SU-DHL-6 (cell line): ENCODE measurements around the gene SHISA9.

Source experiments
- H2AFZ ChIP-seq: fragments of 200-600 bp; sonication (generic); 2 replicates; pipeline ENCODE4 v1.6.1; 2014; ENCODE audit warnings: low read depth, mild to moderate bottlenecking, moderate library complexity, mixed read lengths, antibody characterized with exemption, low read length; ENCODE audit not compliant: severe bottlenecking
- H3F3A ChIP-seq: fragments of 200-600 bp; shearing (Covaris generic); 2 replicates; pipeline ENCODE4 v1.6.0; 2016; ENCODE audit warnings: antibody characterized with exemption, mild to moderate bottlenecking; ENCODE audit not compliant: insufficient read depth
- H3K27ac ChIP-seq: fragments of 200-600 bp; sonication (generic); 2 replicates; pipeline ENCODE4 v1.5.1; 2016; ENCODE audit warnings: low read depth, mild to moderate bottlenecking, low read length, moderate library complexity, mixed read lengths
- H3K27me3 ChIP-seq: fragments of 200-600 bp; sonication (generic), shearing (Covaris generic); 2 replicates; pipeline ENCODE4 v1.6.0; 2014; ENCODE audit warnings: mild to moderate bottlenecking, low read length
- H3K36me3 ChIP-seq: fragments of 200-600 bp; sonication (generic); 2 replicates; pipeline ENCODE4 v1.6.1; 2014; ENCODE audit warnings: mild to moderate bottlenecking, low read length, mixed read lengths
- H3K4me2 ChIP-seq: fragments of 300-600, 200-600 bp; shearing (Covaris generic), sonication (generic); 2 replicates; pipeline ENCODE4 v1.6.0; 2014; ENCODE audit warnings: low read length, low read depth, mild to moderate bottlenecking; ENCODE audit not compliant: poor library complexity, severe bottlenecking
- H3K4me3 ChIP-seq: fragments of 200-600 bp; sonication (generic); 2 replicates; pipeline ENCODE4 v1.5.1; 2014; ENCODE audit warnings: antibody characterized with exemption, low read length, mild to moderate bottlenecking, mixed read lengths; ENCODE audit not compliant: insufficient read depth, poor library complexity, severe bottlenecking
- H3K79me2 ChIP-seq: fragments of 200-600 bp; sonication (generic); 2 replicates; pipeline ENCODE4 v1.6.1; 2014; ENCODE audit warnings: mild to moderate bottlenecking, low read length, moderate library complexity; ENCODE audit not compliant: insufficient read depth
- H3K9ac ChIP-seq: fragments of 200-600 bp; sonication (generic); 2 replicates; pipeline ENCODE4 v1.7.0; 2014; ENCODE audit warnings: mild to moderate bottlenecking, low read length
- H3K9me2 ChIP-seq: fragments of 200-600 bp; sonication (generic); replicated peaks from 2 replicates; pipeline ENCODE4 v1.6.1; 2014; ENCODE audit warnings: low read length; ENCODE audit not compliant: insufficient read depth
- H3K9me3 ChIP-seq: fragments of 200-600 bp; sonication (generic); 2 replicates; pipeline ENCODE4 v1.6.1; 2014; ENCODE audit warnings: low read length, mixed read lengths; ENCODE audit not compliant: insufficient read depth
- H4K20me1 ChIP-seq: fragments of 200-600 bp; sonication (generic); 2 replicates; pipeline ENCODE4 v1.6.1; 2014; ENCODE audit warnings: low read depth, mild to moderate bottlenecking, antibody characterized with exemption, low read length, moderate library complexity, mixed read lengths
- EZH2phosphoT487 ChIP-seq: fragments of 200-600 bp; sonication (generic), shearing (Covaris generic); conservative IDR thresholded peaks from 2 replicates; pipeline ENCODE4 v1.6.1; 2018; ENCODE audit warnings: mild to moderate bottlenecking, antibody characterized with exemption, low read length, moderate library complexity, mixed read lengths
- TF ChIP-seq, protein P1 (sequence below): fragments of 200-600 bp; sonication (generic); IDR thresholded peaks from one replicate; pipeline ENCODE4 v1.5.1; 2017; ENCODE audit warnings: antibody characterized with exemption, mild to moderate bottlenecking, low read length, moderate library complexity; ENCODE audit not compliant: insufficient read depth, poor library complexity, severe bottlenecking

Gene SHISA9

DNA sequence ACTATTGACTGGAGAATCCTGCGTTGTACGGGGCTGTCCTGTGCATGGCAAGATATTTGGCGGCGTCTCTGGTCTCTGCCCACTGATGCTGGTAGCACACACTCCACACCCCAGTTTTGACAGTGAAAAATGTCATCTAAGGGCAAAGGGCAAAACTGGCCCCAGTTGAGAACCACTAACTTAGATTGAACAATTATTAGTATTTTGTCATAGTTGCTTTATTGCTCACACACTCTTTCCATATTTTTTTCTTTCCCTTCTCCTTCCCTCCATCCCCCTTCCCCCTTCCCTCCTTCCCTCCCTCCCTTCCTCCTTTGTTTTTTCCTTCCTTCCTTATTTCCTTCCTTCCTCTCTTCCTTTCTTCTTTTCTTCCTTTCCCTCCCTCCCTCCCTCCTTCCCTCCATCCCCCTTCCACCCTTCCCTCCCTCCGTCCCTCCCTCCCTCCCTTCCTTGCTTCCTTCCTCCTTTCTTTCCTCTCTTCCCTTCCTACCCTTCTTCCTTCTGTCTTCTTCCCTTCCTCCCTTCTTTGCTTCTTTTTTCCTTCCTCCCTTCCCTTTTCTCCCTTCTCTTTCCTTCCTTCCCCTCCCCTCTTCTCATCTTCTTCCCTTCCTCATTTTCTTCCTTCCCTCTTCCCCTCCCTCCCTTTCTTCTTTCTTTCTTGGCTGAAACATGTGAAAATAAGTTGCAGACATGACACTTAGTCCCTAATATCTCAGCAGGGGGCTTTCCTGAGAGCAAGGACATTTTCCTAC lies 5.5 kb downstream of the SHISA9 start:
- Histone ChIP-seq H3K4me3 (no peak overlapping the region), H3K9ac (no peak overlapping the region), H3K4me2 (no peak overlapping the region), H3K9me3 (no peaks in the 10 kb centered on the region), H3F3A (no peaks in the 10 kb centered on the region), H4K20me1 (no peaks in the 10 kb centered on the region), H3K27me3 (no peaks in the 10 kb centered on the region), H3K27ac (no peak overlapping the region), H3K9me2 (no peaks in the 10 kb centered on the region), H3K79me2 (no peaks in the 10 kb centered on the region), H2AFZ (no peak overlapping the region), H3K36me3 (no peaks in the 10 kb centered on the region)
- no peak for TF ChIP-seq EZH2phosphoT487
- TF ChIP-seq, protein P1, sequence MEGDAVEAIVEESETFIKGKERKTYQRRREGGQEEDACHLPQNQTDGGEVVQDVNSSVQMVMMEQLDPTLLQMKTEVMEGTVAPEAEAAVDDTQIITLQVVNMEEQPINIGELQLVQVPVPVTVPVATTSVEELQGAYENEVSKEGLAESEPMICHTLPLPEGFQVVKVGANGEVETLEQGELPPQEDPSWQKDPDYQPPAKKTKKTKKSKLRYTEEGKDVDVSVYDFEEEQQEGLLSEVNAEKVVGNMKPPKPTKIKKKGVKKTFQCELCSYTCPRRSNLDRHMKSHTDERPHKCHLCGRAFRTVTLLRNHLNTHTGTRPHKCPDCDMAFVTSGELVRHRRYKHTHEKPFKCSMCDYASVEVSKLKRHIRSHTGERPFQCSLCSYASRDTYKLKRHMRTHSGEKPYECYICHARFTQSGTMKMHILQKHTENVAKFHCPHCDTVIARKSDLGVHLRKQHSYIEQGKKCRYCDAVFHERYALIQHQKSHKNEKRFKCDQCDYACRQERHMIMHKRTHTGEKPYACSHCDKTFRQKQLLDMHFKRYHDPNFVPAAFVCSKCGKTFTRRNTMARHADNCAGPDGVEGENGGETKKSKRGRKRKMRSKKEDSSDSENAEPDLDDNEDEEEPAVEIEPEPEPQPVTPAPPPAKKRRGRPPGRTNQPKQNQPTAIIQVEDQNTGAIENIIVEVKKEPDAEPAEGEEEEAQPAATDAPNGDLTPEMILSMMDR, result no peak

GRCh38 chr16:12907670-12908233 lies 6.4 kb downstream of the SHISA9 start:
- no peak overlapping the region for H3K9ac ChIP-seq
- no peaks in the 10 kb centered on the region for H3K36me3 ChIP-seq
- no peaks in the 10 kb centered on the region for H3F3A ChIP-seq
- no peaks in the 10 kb centered on the region for H3K9me3 ChIP-seq
- H3K4me3 ChIP-seq, result no peak overlapping the region
- no peak for TF ChIP-seq EZH2phosphoT487
- TF ChIP-seq, protein P1, result peak; percentile 19
- no peaks in the 10 kb centered on the region for H4K20me1 ChIP-seq
- no peaks in the 10 kb centered on the region for H3K27me3 ChIP-seq
- H3K27ac ChIP-seq, result no peak overlapping the region
- no peaks in the 10 kb centered on the region for H3K9me2 ChIP-seq
- H2AFZ ChIP-seq, result no peak overlapping the region
- H3K4me2 ChIP-seq, result no peak overlapping the region
- H3K79me2 ChIP-seq, result no peaks in the 10 kb centered on the region

GRCh38 chr16:12917246-12917645 lies 15.8 kb downstream of the SHISA9 start:
- H3K79me2 ChIP-seq, result no peaks in the 10 kb centered on the region

More at GRCh38 chr16:12917246-12917645, 15.8 kb downstream of the SHISA9 start:
- Histone ChIP-seq H3K27me3 (no peaks in the 10 kb centered on the region), H4K20me1 (no peaks in the 10 kb centered on the region), H3K4me3 (no peak overlapping the region), H3K27ac (no peak overlapping the region), H3K9ac (no peak overlapping the region), H3K36me3 (no peaks in the 10 kb centered on the region), H3K4me2 (no peak overlapping the region), H2AFZ (no peak overlapping the region), H3K9me3 (no peaks in the 10 kb centered on the region), H3F3A (no peaks in the 10 kb centered on the region), H3K9me2 (no peaks in the 10 kb centered on the region)
- TF ChIP-seq EZH2phosphoT487, result no peak
- TF ChIP-seq, protein P1, result no peak
